Stimulated activated CD4-positive, alpha-beta T cell treated with anti-CD3 and anti-CD28 coated beads, TNF-alpha, amount 100 ng/mL, for 48 hours (primary cell): ENCODE data around the gene NPTN.
A peak's percentile ranks its signal among the peaks of the same experiment; 100 is the strongest.

Source experiments
- DNase-seq, 3 donors: peaks; one replicate each; pipeline ENCODE4 v3.0.0-alpha.2; 2020; ENCODE audit warnings: low read depth in 3 of 3

Gene NPTN

DNA sequence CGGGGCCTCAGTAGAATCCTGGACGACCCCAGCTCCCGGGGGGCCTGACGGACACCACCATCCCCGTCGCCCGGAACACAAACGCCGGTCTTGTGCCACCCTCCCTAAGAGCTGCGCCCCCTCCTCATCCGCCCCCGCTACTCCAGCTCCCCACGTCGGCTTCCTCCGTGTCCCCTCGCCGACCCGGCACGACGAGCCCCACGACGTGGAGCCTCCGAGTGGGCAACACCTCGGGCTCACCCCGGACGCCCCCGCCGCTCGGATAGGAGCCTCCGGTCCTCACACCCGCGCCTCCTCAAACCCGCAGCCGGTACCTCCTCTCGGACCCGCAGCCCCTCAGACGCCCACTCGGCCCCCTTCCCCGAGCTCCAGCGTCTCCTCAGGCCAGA lies 525 bp downstream of the NPTN start:
- peak in 1 of 3 donors; percentile 6 for DNase-seq

- no peak for DNase-seq
Observed at GRCh38 chr15:73631915-73632669, 1.1 kb downstream of the NPTN start.

GRCh38 chr15:73630921-73631362 lies 2.2 kb downstream of the NPTN start:
- no peak for DNase-seq

- DNase-seq: no peak
Observed at GRCh38 chr15:73629798-73630429, 3.3 kb downstream of the NPTN start.

DNA sequence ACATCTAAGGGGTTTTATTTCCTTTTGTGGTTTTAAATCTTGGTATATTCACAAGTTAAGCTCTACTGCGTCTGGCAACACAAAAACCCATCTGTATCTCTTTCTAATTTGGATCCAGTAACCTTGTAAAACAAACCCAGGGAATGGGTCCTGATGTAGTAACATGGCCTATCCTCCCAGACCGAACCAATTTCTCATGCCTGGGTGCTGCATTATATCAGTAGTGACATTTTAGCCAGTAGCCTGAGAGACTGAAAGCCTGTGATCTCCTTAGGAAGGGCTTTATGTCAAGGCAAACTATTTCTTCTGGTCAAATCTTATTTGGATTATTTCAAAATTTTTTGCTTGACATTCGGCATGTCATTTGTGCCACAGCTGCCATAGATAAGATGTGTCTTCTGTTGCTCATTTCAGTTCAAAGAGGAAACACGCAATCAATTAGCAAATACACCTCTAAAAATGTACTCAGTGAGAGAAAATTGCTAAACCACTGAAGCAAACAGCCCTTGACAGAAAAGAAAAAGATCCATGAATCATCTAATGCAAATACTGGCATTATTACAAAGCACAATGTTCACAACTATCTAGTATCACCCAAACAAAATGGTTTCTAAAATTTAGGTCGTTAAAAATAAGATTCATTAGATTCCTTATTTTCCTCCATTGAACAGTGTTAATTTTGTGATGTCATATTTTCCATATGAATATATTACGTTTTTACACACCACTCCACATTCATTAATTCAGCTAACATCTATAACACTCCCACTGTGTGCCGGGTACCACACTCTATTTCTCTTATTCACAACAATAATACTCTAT lies 4.0 kb downstream of the NPTN start:
- no peak for DNase-seq

GRCh38 chr15:73628102-73628501 lies 5.1 kb downstream of the NPTN start:
- no peak for DNase-seq

- no peak for DNase-seq
Observed at GRCh38 chr15:73626072-73626471, 7.1 kb downstream of the NPTN start.

GRCh38 chr15:73624530-73624929 lies 8.7 kb downstream of the NPTN start:
- DNase-seq: no peak

GRCh38 chr15:73621286-73621826 lies 11.8 kb downstream of the NPTN start:
- DNase-seq: no peak

DNA sequence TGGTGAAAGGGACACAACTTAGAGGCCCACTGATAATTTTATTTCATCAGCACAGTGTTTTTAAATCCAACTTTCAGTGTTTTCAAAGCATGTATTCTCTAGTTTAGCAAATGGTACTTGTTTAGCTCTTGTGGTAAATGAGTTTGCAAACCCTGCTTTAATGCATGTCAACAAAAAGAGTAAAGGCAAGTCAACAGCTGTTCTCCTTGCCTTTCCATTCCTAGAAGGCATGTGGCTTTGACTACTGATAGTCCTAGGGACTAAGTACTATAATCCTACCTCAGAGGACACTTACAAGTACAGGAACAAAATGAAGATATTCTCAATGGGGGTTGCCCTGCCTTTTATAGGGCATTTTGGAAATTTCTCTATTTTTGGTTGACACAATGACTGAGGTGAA lies 13.1 kb downstream of the NPTN start:
- DNase-seq: no peak

DNA sequence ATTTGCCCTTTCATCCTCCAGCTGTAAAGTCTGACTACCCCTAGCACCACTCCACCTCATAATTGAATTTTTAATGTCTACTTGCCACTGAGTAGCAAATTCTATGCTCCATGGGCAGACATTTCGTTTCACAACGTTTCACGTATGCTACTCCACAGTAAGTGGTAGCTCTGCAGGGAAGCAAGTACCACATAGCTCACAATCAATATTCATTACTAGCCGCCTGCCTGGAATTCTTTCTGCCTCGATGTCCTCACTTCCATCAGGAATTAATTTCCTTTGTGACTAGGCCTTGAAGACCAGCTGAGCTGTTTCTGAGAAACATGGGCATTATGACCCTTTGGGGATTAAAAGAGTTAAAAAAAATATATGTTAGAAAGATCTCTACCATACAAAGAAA lies 15.3 kb downstream of the NPTN start:
- no peak for DNase-seq

- no peak for DNase-seq
Observed at GRCh38 chr15:73617301-73617831, 15.8 kb downstream of the NPTN start.

GRCh38 chr15:73608941-73609340 lies 24.2 kb downstream of the NPTN start:
- no peak for DNase-seq

DNA sequence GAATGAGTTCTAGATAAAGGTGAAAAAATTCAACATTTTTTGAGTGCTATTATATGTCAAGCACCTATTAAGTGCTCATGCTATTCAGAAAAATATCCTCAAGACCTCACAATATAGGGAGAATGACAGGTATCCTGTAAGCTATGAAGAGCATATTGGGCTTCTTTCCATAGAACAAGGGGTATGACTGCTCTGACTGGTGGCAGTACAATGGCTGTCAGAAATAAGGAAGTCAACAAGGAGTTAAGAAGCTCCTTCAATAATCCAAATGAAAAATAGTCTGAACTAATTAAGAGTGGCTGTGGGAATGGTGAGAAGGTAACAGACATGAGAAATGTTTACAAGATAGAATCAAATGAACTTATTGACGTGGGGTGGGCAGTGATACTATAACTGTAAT lies 24.7 kb downstream of the NPTN start:
- DNase-seq: no peak

DNA sequence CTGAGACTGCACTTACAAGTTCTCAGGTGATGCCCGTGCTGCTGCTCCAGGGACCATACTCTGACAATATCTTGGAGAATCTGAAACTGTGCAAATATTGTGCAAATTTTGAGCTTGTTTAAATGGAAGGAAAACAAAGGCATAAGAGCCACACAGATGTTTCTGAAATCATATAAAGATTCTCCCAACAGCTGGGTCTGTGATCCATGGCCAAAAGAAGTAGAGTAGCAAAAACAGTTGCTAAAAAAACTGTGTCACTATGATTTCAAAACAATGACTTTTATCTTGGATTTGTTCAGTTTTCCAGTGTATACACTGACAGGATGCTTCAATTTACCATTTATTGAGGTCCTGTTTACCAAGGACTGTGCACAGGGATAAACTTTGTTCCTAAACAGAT lies 25.3 kb downstream of the NPTN start:
- no peak for DNase-seq

DNA sequence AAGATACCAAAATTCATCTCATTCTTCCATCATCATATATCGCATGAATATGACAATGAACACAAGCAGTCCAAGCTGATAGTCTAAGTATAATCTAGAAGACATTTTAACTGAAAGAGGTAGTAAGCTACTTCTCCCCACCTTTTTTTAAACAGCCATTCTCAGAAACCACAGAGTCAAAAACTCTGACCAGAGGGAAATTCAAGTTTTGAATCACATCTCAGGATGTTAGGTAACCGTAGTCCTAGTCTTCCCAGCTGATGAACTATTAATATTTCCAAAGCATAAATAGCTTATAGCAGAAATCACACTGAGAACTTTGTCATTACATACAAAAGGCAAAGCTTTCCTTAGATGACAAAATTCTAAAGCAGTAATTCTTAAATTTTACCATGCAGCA lies 25.8 kb downstream of the NPTN start:
- no peak for DNase-seq

DNA sequence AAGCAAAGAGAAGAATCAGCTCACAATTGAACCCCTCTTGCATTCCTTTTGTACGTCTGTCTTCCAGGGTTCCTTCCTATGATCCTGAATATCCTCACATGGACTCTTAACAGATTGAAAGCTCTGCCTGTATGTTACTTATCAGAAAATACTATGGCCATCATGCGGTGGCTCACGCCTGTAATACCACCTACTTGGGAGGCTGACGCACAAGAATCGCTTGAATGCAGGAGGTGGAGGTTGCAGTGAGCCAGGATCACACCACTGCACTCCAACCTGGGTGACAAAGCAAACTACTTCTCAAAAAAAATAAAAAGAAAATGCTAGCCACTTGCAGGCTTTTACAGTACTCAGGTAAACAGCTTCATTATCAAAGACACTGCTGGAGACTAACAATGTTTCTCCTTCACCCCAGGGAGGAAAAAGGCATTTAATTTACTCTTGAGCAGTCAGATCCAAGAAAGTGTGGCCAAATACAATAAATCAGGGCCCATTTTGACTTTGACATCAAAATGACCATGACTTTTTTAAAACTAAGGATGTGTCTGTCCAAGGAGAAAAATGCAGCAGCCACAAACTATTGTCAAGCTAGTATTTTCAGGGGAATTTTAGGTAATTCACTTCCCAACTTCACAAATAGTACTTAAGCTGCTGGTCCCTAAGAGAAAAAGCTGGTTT lies 27.3 kb downstream of the NPTN start:
- DNase-seq: no peak

- no peak for DNase-seq
Observed at GRCh38 chr15:73604477-73604876, 28.7 kb downstream of the NPTN start.

DNA sequence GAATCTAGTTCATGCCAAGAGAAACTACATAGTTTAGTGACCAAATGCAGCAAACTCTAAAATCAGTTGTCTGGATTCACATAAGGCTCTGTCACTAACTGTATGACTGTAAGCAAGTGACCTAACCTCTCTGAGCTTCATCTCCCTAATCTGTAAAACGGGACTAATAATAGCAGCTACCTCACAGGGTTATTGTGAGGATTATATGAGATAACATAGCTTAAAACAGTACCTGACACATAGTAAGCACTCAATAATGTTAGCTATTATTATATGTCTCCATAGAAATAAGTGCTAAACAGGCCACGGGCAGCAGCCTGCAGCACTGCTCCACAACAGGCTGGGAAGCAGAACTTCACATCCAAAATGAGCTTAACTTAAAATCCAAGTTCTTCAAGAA lies 30.2 kb downstream of the NPTN start:
- no peak for DNase-seq

DNA sequence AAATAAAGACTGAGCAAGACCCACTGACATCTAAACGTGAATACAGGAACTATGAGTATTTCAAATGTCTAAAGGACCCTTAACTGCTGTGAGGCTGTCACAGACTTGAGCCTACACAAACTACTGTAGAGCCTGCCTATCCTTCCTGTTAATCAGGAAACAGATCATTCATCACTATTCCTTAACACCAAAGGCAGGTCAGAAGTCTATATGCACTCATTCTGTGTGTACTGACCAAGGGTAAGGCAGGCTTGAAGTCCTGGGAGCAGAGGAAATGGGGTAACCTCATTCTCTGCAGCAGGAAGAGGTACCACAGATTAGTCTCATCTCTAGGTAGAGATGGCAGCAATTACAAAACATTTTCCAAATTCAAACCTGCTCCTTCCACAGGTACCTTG lies 30.7 kb downstream of the NPTN start:
- no peak for DNase-seq
